Caco-2 (cell line): ENCODE results near the gene PIGR. TPM values are rescaled to one million over a fixed set of nuclear protein-coding genes. Genes with fewer than 3 reads are reported as not detected.

Experiments used
- BruUV-seq: library from RNA; stranded (reverse); fragments of 400-500 nt; replicated peaks from 2 replicates; lab custom pipeline; 2021; lab: Mats Ljungman, UMichigan
- CTCF ChIA-PET: fragments of 300-600 bp; sonication (Branson Sonifier 250); formaldehyde crosslinking; loops from one replicate; lab custom pipeline; 2022; ENCODE audit warnings: antibody characterized with exemption; lab: Charles Lee
- POLR2A ChIA-PET: fragments of 300-600 bp; sonication (Branson Sonifier 250); formaldehyde crosslinking; loops from one replicate; lab custom pipeline; 2022; ENCODE audit warnings: antibody characterized with exemption; lab: Charles Lee
- DNase-seq, 2 experiments: peaks; one replicate each; pipeline versions ENCODE4 v3.0.0 to v3.0.0-alpha.2; 2020 to 2022
- H3K27me3 ChIP-seq: replicated peaks from 2 replicates; pipeline ENCODE4 v1.6.0; 2011; ENCODE audit warnings: low read length; ENCODE audit not compliant: control insufficient read depth, insufficient read depth
- H3K36me3 ChIP-seq: 2 replicates; pipeline ENCODE4 v1.5.1; 2011; ENCODE audit warnings: low read length; ENCODE audit not compliant: control insufficient read depth, insufficient read depth
- H3K4me1 ChIP-seq: fragments of 250-450 bp; sonication (Bioruptor Pico); 2 replicates; pipeline ENCODE4 v1.5.1; 2020; ENCODE audit warnings: mild to moderate bottlenecking
- H3K4me3 ChIP-seq: 2 replicates; pipeline ENCODE4 v1.5.1; 2011; ENCODE audit warnings: low read depth, mild to moderate bottlenecking, control low read depth, low read length
- H3K9me3 ChIP-seq: fragments of 250-450 bp; sonication (Bioruptor Pico); 2 replicates; pipeline ENCODE4 v1.5.1; 2020; ENCODE audit warnings: mild to moderate bottlenecking, moderate library complexity
- H3K27ac Mint-ChIP-seq: one replicate; pipeline ENCODE4 v1.8.0; 2022; ENCODE audit warnings: mixed read lengths; ENCODE audit not compliant: unreplicated experiment
- H3K27me3 Mint-ChIP-seq: one replicate; pipeline ENCODE4 v1.8.0; 2022; ENCODE audit warnings: mixed read lengths; ENCODE audit not compliant: insufficient read depth, unreplicated experiment
- H3K36me3 Mint-ChIP-seq: one replicate; pipeline ENCODE4 v1.8.0; 2022; ENCODE audit warnings: mild to moderate bottlenecking, mixed read lengths; ENCODE audit not compliant: insufficient read depth, unreplicated experiment
- H3K4me1 Mint-ChIP-seq: one replicate; pipeline ENCODE4 v1.8.0; 2022; ENCODE audit warnings: low read depth, mixed read lengths; ENCODE audit not compliant: unreplicated experiment
- H3K4me3 Mint-ChIP-seq: one replicate; pipeline ENCODE4 v1.8.0; 2022; ENCODE audit warnings: mild to moderate bottlenecking, moderate library complexity, mixed read lengths; ENCODE audit not compliant: unreplicated experiment
- H3K9me3 Mint-ChIP-seq: one replicate; pipeline ENCODE4 v1.8.0; 2022; ENCODE audit warnings: mixed read lengths; ENCODE audit not compliant: unreplicated experiment
- intact Hi-C: fragments of 100-400 bp; cut with micrococcal nuclease; formaldehyde crosslinking; loops from one replicate; pipeline ENCODE4 v1.10.0; 2022; ENCODE audit not compliant: unreplicated experiment
- total RNA-seq: library from RNA; stranded (reverse); gene quantifications from 2 replicates; pipeline ENCODE4 v1.2.3, GENCODE V29; 2022
- TF ChIP-seq, protein P1 (sequence below), 2 experiments: fragments of 200-600 bp in 1 of 2; IDR thresholded peaks; 1 replicate in 1 of 2; 2 replicates in 1 of 2; pipeline versions ENCODE4 v1.5.1 to v1.8.0; 2011 to 2022; ENCODE audit warnings: antibody characterized with exemption in 1 of 2, control low read depth in 1 of 2, inconsistent platforms in 1 of 2, low read depth in 1 of 2, low read length in 1 of 2, mild to moderate bottlenecking in 1 of 2, moderate library complexity in 1 of 2; ENCODE audit not compliant: insufficient read depth in 1 of 2, severe bottlenecking in 1 of 2, unreplicated experiment in 1 of 2

PIGR gene
- total RNA-seq, 1 experiment from 2014 or later = not detected

GRCh38 chr1:206947255-206947654, 989 bp upstream of the PIGR start:
- no peak overlapping the region for H3K4me3 Mint-ChIP-seq
- no peaks in the 10 kb centered on the region for H3K36me3 Mint-ChIP-seq
- H3K27me3 Mint-ChIP-seq = no peaks in the 10 kb centered on the region
- H3K27ac Mint-ChIP-seq = no peak overlapping the region
- Histone ChIP-seq H3K4me1 (peaks cover 20% of the 10 kb centered on the region), H3K27me3 (no peaks in the 10 kb centered on the region), H3K9me3 (peaks cover 7% of the 10 kb centered on the region; the same call in 1 of the 2 replicates), H3K4me3 (no peak overlapping the region), H3K36me3 (no peaks in the 10 kb centered on the region)
- DNase-seq = no peak
- no TSS peak for BruUV-seq
- H3K9me3 Mint-ChIP-seq = peaks cover 6% of the 10 kb centered on the region
- intact Hi-C loops = no loop called here
- TF ChIP-seq, protein P1, sequence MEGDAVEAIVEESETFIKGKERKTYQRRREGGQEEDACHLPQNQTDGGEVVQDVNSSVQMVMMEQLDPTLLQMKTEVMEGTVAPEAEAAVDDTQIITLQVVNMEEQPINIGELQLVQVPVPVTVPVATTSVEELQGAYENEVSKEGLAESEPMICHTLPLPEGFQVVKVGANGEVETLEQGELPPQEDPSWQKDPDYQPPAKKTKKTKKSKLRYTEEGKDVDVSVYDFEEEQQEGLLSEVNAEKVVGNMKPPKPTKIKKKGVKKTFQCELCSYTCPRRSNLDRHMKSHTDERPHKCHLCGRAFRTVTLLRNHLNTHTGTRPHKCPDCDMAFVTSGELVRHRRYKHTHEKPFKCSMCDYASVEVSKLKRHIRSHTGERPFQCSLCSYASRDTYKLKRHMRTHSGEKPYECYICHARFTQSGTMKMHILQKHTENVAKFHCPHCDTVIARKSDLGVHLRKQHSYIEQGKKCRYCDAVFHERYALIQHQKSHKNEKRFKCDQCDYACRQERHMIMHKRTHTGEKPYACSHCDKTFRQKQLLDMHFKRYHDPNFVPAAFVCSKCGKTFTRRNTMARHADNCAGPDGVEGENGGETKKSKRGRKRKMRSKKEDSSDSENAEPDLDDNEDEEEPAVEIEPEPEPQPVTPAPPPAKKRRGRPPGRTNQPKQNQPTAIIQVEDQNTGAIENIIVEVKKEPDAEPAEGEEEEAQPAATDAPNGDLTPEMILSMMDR (IDR thresholded peaks at IDR 0.05; ENCODE audit: insufficient read depth in 1 of 2, low read depth in 1 of 2, low read length in 1 of 2, severe bottlenecking in 1 of 2, unreplicated experiment in 1 of 2) = no peak
- POLR2A ChIA-PET = no interaction called here
- CTCF ChIA-PET = interaction anchor here (1.0 to 1.8 kb wide), 2 partner anchors 12 to 32 kb away, joined by 4 to 5 read pairs; no protein-coding TSS in a partner anchor
- peaks cover 17% of the 10 kb centered on the region for H3K4me1 Mint-ChIP-seq

- ChIA-PET POLR2A (no interaction called here), CTCF (no interaction called here)
- Mint-ChIP-seq H3K4me3 (no peak overlapping the region), H3K27ac (no peak overlapping the region), H3K9me3 (peaks cover 6% of the 10 kb centered on the region), H3K27me3 (no peaks in the 10 kb centered on the region), H3K36me3 (no peaks in the 10 kb centered on the region), H3K4me1 (peaks cover 2% of the 10 kb centered on the region)
- Histone ChIP-seq H3K4me3 (no peak overlapping the region), H3K27me3 (no peaks in the 10 kb centered on the region), H3K4me1 (peaks cover 19% of the 10 kb centered on the region), H3K36me3 (no peaks in the 10 kb centered on the region), H3K9me3 (peaks cover 7% of the 10 kb centered on the region; the same call in 1 of the 2 replicates)
- intact Hi-C loops = no loop called here
- DNase-seq = no peak
- TF ChIP-seq, protein P1 (IDR thresholded peaks at IDR 0.05; ENCODE audit: insufficient read depth in 1 of 2, low read depth in 1 of 2, low read length in 1 of 2, severe bottlenecking in 1 of 2, unreplicated experiment in 1 of 2) = no peak
- no TSS peak for BruUV-seq
These were observed 487 bp downstream of the PIGR start for GRCh38 chr1:206945779-206946178.

DNA sequence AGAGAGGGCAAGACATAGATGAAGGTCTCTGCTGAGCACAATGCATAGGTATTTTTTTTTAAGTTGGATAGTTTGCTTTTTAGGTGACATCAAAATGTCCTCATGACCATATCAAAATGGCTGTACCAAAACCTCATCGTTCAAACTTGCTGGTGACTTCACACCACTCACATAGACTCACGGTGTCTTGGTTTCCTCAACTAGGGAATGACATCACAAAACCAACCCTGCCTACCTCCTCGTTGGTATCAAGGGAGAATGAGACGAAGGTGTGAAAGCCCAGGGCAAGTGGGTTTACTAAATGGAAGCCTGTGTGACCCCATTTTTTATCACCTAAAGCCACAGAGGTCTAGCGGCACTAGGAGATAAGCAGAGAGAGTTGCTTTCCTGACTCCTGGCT, 1.6 kb downstream of the PIGR start:
- H3K4me1 ChIP-seq = peaks cover 16% of the 10 kb centered on the region
- H3K27me3 ChIP-seq = no peaks in the 10 kb centered on the region
- no TSS peak for BruUV-seq
- H3K4me1 Mint-ChIP-seq = no peaks in the 10 kb centered on the region
- H3K9me3 ChIP-seq = peaks cover 4% of the 10 kb centered on the region; the same call in 1 of the 2 replicates
- CTCF ChIA-PET = no interaction called here
- H3K27ac Mint-ChIP-seq = no peak overlapping the region
- no peak overlapping the region for H3K4me3 Mint-ChIP-seq
- DNase-seq = no peak
- POLR2A ChIA-PET = no interaction called here
- no peaks in the 10 kb centered on the region for H3K36me3 ChIP-seq
- no peak overlapping the region for H3K4me3 ChIP-seq
- peaks cover 1% of the 10 kb centered on the region for H3K9me3 Mint-ChIP-seq
- no peaks in the 10 kb centered on the region for H3K27me3 Mint-ChIP-seq
- intact Hi-C loops = no loop called here
- no peaks in the 10 kb centered on the region for H3K36me3 Mint-ChIP-seq
- TF ChIP-seq, protein P1 (IDR thresholded peaks at IDR 0.05; ENCODE audit: insufficient read depth in 1 of 2, low read depth in 1 of 2, low read length in 1 of 2, severe bottlenecking in 1 of 2, unreplicated experiment in 1 of 2) = no peak
